HepG2 (cell line): ENCODE data around the gene TEX29. TPM values are rescaled to one million over a fixed set of nuclear protein-coding genes. Genes with fewer than 3 reads are reported as not detected.

Source experiments
- ATAC-seq: fragments of 200-7000 bp; cut with Tn5 transposase; 3 replicates; pipeline ENCODE4 v1.9.1; 2020; ENCODE audit warnings: mild to moderate bottlenecking, moderate library complexity
- BruUV-seq: library from RNA; stranded (reverse); fragments of 400-500 nt; replicated peaks from 2 replicates; lab custom pipeline; 2021; lab: Mats Ljungman, UMichigan
- CTCF ChIA-PET: fragments of 300-600 bp; formaldehyde crosslinking; extraction: SDS; loops from one replicate; lab custom pipeline; 2021; ENCODE audit warnings: low total read pairs, inconsistent platforms, low intra/inter-chr PET ratio; lab: Yijun Ruan, JAX
- POLR2A ChIA-PET: fragments of 350-600 bp; sonication (Branson Sonifier 250); formaldehyde crosslinking; loops from one replicate; lab custom pipeline; 2020; ENCODE audit warnings: antibody characterized with exemption, inconsistent platforms; lab: Yijun Ruan, JAX
- DNase-seq: peaks from one replicate; pipeline ENCODE4 v3.0.0-alpha.2; 2015; ENCODE audit warnings: low spot score
- FAIRE-seq: peaks from 3 replicates; lab custom pipeline; 2011; peaks lifted over from hg19 to GRCh38; lab: Jason Lieb, UNC
- H2AFZ ChIP-seq: one replicate; pipeline ENCODE4 v1.6.1; 2011; ENCODE audit warnings: low read length, inconsistent platforms
- H3K27ac ChIP-seq: fragments of 300-600 bp; 3 replicates; pipeline ENCODE4 v1.8.0; 2011; ENCODE audit warnings: mixed run types, mild to moderate bottlenecking, mixed read lengths, low read length, inconsistent platforms; ENCODE audit not compliant: insufficient read depth; ENCODE audit errors: extremely low read length
- H3K27me3 ChIP-seq, 2 experiments: fragments of 200-600 bp in 1 of 2; 2 replicates in 1 of 2; 3 replicates in 1 of 2; pipeline versions ENCODE4 v1.6.0 to v1.8.0; 2011; ENCODE audit warnings: low read length in 2 of 2, mild to moderate bottlenecking in 2 of 2, moderate library complexity in 2 of 2, inconsistent platforms in 1 of 2; ENCODE audit not compliant: insufficient read depth in 2 of 2, control insufficient read depth in 1 of 2
- H3K36me3 ChIP-seq, 2 experiments: fragments of 200-600 bp in 1 of 2; replicated peaks in 1 of 2; 2 replicates in 1 of 2; 3 replicates in 1 of 2; pipeline versions ENCODE4 v1.5.1 to v1.8.0; 2011; ENCODE audit warnings: low read length in 2 of 2, inconsistent platforms in 1 of 2; ENCODE audit not compliant: insufficient read depth in 2 of 2, control insufficient read depth in 1 of 2
- H3K4me1 ChIP-seq: 2 replicates; pipeline ENCODE4 v1.5.1; 2012; ENCODE audit warnings: low read length, inconsistent platforms; ENCODE audit not compliant: insufficient read depth
- H3K4me2 ChIP-seq: 2 replicates; pipeline ENCODE4 v1.6.0; 2011; ENCODE audit warnings: low read depth, low read length, inconsistent platforms
- H3K4me3 ChIP-seq, 3 experiments: fragments of 200-600 bp in 1 of 3; sonication (generic), shearing (Covaris generic) in 1 of 3; replicated peaks in 1 of 3; 2 replicates each; pipeline ENCODE4 v1.5.1; 2011 to 2016; ENCODE audit warnings: low read length in 3 of 3, inconsistent platforms in 2 of 3, low read depth in 2 of 3, mild to moderate bottlenecking in 2 of 3, control low read depth in 1 of 3, mixed read lengths in 1 of 3; ENCODE audit not compliant: insufficient read depth in 1 of 3
- H3K79me2 ChIP-seq: one replicate; pipeline ENCODE4 v1.6.1; 2011; ENCODE audit warnings: low read length, inconsistent platforms; ENCODE audit not compliant: insufficient read depth
- H3K9ac ChIP-seq: 2 replicates; pipeline ENCODE4 v1.6.0; 2011; ENCODE audit warnings: mild to moderate bottlenecking, low read depth, low read length, inconsistent platforms; ENCODE audit not compliant: insufficient read depth
- H3K9me3 ChIP-seq: 2 replicates; pipeline ENCODE4 v1.5.1; 2012; ENCODE audit warnings: mild to moderate bottlenecking, low read length
- H4K20me1 ChIP-seq: 2 replicates; pipeline ENCODE4 v1.6.0; 2011; ENCODE audit warnings: inconsistent platforms, mild to moderate bottlenecking, low read length, moderate library complexity; ENCODE audit not compliant: insufficient read depth
- BRD4 ChIP-seq: sonication (generic); formaldehyde crosslinking; IDR thresholded peaks from 2 replicates; pipeline ENCODE4 v1.4.0; 2020; ENCODE audit warnings: missing genetic modification reagents
- HDAC1 ChIP-seq: sonication (generic); formaldehyde crosslinking; IDR thresholded peaks from 2 replicates; pipeline ENCODE4 v1.5.1; 2020; ENCODE audit warnings: mild to moderate bottlenecking, missing genetic modification reagents
- KDM3A ChIP-seq: IDR thresholded peaks from 2 replicates; pipeline ENCODE4 v1.6.1; 2018; ENCODE audit warnings: low read depth, missing compliant biosample characterization
- MXD4 ChIP-seq: IDR thresholded peaks from 2 replicates; pipeline ENCODE4 v1.6.1; 2016; ENCODE audit warnings: mild to moderate bottlenecking, missing biosample characterization, missing genetic modification reagents
- POLR2AphosphoS2 ChIP-seq: IDR thresholded peaks from 2 replicates; pipeline ENCODE4 v1.6.1; 2011; ENCODE audit warnings: low read depth, low read length, improper control_type of control experiment
- THAP11 ChIP-seq: IDR thresholded peaks from 2 replicates; pipeline ENCODE4 v1.6.1; 2016; ENCODE audit warnings: missing biosample characterization, missing genetic modification reagents
- ZNF337 ChIP-seq: sonication (generic); formaldehyde crosslinking; IDR thresholded peaks from 2 replicates; pipeline ENCODE4 v1.5.1; 2020; ENCODE audit warnings: missing genetic modification reagents, low read depth, mild to moderate bottlenecking, borderline replicate concordance
- ZNF710 ChIP-seq: sonication (generic); formaldehyde crosslinking; IDR thresholded peaks from 2 replicates; pipeline ENCODE4 v1.5.0; 2020; ENCODE audit warnings: mild to moderate bottlenecking, missing genetic modification reagents, borderline replicate concordance
- ZNF891 ChIP-seq: sonication (generic); formaldehyde crosslinking; IDR thresholded peaks from 2 replicates; pipeline ENCODE4 v1.5.0; 2020; ENCODE audit warnings: mild to moderate bottlenecking, missing genetic modification reagents
- WGBS: methylation state at CpG from one replicate; pipeline ENCODE4 v1.1.6; 2017; ENCODE audit warnings: low lambda C conversion rate; 5-methylcytosine and 5-hydroxymethylcytosine counted together
- in situ Hi-C: cut with HindIII; loops from 2 replicates; pipeline ENCODE4 v1.10.0; 2017; ENCODE audit warnings: low pct_unique_long_range_greater_than_20kb; ENCODE audit not compliant: extremely low pct_ligation_motif_present
- intact Hi-C: fragments of 100-400 bp; cut with micrococcal nuclease; formaldehyde crosslinking; loops from one replicate; pipeline ENCODE4 v1.10.0; 2022; ENCODE audit not compliant: unreplicated experiment
- polyA plus RNA-seq, 8 experiments: library from polyadenylated mRNA; depleted of rRNA in 3 of 8; stranded (reverse) in 7 of 8; unstranded in 1 of 8; fragments of >200 nt; fragmentation: Illumina TruSeq in 4 of 8; extraction: Trizol in 4 of 8; gene quantifications; 2 replicates each; pipeline versions ENCODE4 v1.2.1 to v1.2.3, GENCODE V29; 2011 to 2016; ENCODE audit warnings: low read depth in 4 of 8, missing spikeins in 1 of 8, mixed read lengths in 1 of 8; ENCODE audit not compliant: insufficient read depth in 1 of 8
- total RNA-seq, 5 experiments: library from RNA; depleted of rRNA; stranded (reverse); fragments of >200 nt; fragmentation: Illumina TruSeq; extraction: Trizol; gene quantifications; 2 replicates each; pipeline ENCODE4 v1.2.3, GENCODE V29; 2016; ENCODE audit warnings: low read depth in 1 of 5
- TF ChIP-seq, protein P1 (sequence below): sonication (generic); formaldehyde crosslinking; IDR thresholded peaks from 2 replicates; pipeline ENCODE4 v1.5.1; 2020; ENCODE audit warnings: missing genetic modification reagents, mild to moderate bottlenecking, borderline replicate concordance
- TF ChIP-seq, protein P2 (sequence below): fragments of 450-650 bp; IDR thresholded peaks from 2 replicates; pipeline ENCODE4 v1.6.1; 2017

TEX29 gene
- total and polyA plus RNA-seq, 2 of the 13 experiments (the other 11 are each of a cell fraction or from before 2014, with no cell fraction given): 0.12 to 0.22 TPM

DNA sequence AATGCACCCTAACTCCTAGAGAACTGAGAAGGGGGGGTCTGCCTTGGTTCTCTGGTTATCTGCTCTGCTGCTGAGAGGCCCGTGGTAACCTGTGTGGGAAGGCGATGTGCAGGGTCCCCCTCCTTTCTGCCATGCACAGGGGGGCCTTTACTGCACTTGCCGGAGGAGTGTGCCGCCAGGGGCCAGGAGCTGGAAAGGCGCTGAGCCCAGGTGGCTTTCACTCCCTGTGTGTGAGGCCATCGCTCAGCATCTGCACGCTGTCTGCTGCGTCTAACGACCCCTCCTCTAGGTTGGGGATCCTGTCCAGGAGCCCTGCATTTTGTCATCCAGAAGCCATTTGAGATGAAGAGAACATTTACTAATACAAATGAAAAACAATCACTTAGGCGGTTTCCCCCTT lies 37.0 kb upstream of the TEX29 start:
- Histone ChIP-seq H3K27ac (no peak overlapping the region), H3K79me2 (no peaks in the 10 kb centered on the region), H3K27me3 (no peaks in the 10 kb centered on the region), H2AFZ (no peak overlapping the region), H3K9me3 (no peaks in the 10 kb centered on the region), H4K20me1 (no peaks in the 10 kb centered on the region; the same call in 1 of the 2 replicates), H3K4me1 (no peaks in the 10 kb centered on the region), H3K4me2 (no peak overlapping the region), H3K36me3 (peaks cover 32 to 90% of the 10 kb centered on the region in 2 experiments), H3K9ac (no peak overlapping the region), H3K4me3 (no peak overlapping the region)
- TF ChIP-seq THAP11 (no peak), POLR2AphosphoS2 (no peak), KDM3A (CRISPR knock-in tag) (no peak), ZNF337 (CRISPR knock-in tag) (no peak), MXD4 (CRISPR knock-in tag) (no peak), ZNF710 (CRISPR knock-in tag) (no peak), ZNF891 (CRISPR knock-in tag) (no peak), HDAC1 (CRISPR knock-in tag) (no peak), BRD4 (CRISPR knock-in tag) (no peak)
- TF ChIP-seq, protein P1, sequence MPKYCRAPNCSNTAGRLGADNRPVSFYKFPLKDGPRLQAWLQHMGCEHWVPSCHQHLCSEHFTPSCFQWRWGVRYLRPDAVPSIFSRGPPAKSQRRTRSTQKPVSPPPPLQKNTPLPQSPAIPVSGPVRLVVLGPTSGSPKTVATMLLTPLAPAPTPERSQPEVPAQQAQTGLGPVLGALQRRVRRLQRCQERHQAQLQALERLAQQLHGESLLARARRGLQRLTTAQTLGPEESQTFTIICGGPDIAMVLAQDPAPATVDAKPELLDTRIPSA (CRISPR knock-in tag): no peak
- TF ChIP-seq, protein P2, sequence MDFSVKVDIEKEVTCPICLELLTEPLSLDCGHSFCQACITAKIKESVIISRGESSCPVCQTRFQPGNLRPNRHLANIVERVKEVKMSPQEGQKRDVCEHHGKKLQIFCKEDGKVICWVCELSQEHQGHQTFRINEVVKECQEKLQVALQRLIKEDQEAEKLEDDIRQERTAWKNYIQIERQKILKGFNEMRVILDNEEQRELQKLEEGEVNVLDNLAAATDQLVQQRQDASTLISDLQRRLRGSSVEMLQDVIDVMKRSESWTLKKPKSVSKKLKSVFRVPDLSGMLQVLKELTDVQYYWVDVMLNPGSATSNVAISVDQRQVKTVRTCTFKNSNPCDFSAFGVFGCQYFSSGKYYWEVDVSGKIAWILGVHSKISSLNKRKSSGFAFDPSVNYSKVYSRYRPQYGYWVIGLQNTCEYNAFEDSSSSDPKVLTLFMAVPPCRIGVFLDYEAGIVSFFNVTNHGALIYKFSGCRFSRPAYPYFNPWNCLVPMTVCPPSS: no peak
- in situ Hi-C loops: no loop called here
- no peak for DNase-seq
- WGBS: 92% methylated on average over 6 of the region's 10 CpGs
- POLR2A ChIA-PET: no interaction called here
- no TSS peak for BruUV-seq
- CTCF ChIA-PET: no interaction called here
- intact Hi-C loops: no loop called here
- FAIRE-seq: no peak
- ATAC-seq: no peak
